ENCODE results near the gene TCEANC2.

- TF ChIP-seq GATA3 (IDR thresholded peaks at IDR 0.05; ENCODE audit: low read depth, low read length) = no peak
- no peak for TF ChIP-seq GATA2 (IDR thresholded peaks at IDR 0.05; ENCODE audit: low read depth, low read length)
These were observed 36.8 kb upstream of the TCEANC2 start for GRCh38 chr1:54016343-54017282.

All from SH-SY5Y (cell line).